Panc1 (cell line): ENCODE data around the gene MRPS18C. TPM values are rescaled to one million over a fixed set of nuclear protein-coding genes. Genes with fewer than 3 reads are reported as not detected.
"Not testable (repeated sequence)": the region's sequence is repeated elsewhere in the genome, so short reads cannot be mapped to it uniquely, and the experiment has no call there.

Source experiments
- ATAC-seq: fragments of 200-7000 bp; cut with Tn5 transposase; 2 replicates; pipeline ENCODE4 v1.9.1; 2020; ENCODE audit warnings: mild to moderate bottlenecking, moderate library complexity
- BruUV-seq: library from RNA; stranded (reverse); fragments of 400-500 nt; replicated peaks from 2 replicates; lab custom pipeline; 2021; lab: Mats Ljungman, UMichigan
- CTCF ChIA-PET: fragments of 300-600 bp; sonication (Branson Sonifier 250); formaldehyde crosslinking; loops from one replicate; lab custom pipeline; 2022; ENCODE audit warnings: antibody characterized with exemption; lab: Charles Lee
- POLR2A ChIA-PET: fragments of 300-600 bp; sonication (Branson Sonifier 250); formaldehyde crosslinking; loops from one replicate; lab custom pipeline; 2022; ENCODE audit warnings: antibody characterized with exemption; lab: Charles Lee
- DNase-seq: peaks from one replicate; pipeline ENCODE4 v3.0.0-alpha.2; 2010; ENCODE audit warnings: low read depth, low spot score
- H3K27ac ChIP-seq: 2 replicates; pipeline ENCODE4 v1.5.1; 2011; ENCODE audit warnings: mild to moderate bottlenecking, low read length, inconsistent platforms
- H3K27me3 ChIP-seq: fragments of 200-500 bp; sonication (Bioruptor generic); 2 replicates; pipeline ENCODE4 v1.6.0; 2014; ENCODE audit warnings: low read length, inconsistent platforms; ENCODE audit not compliant: control insufficient read depth, insufficient read depth
- H3K36me3 ChIP-seq: fragments of 200-500 bp; sonication (Bioruptor generic); 2 replicates; pipeline ENCODE4 v1.5.1; 2014; ENCODE audit warnings: inconsistent platforms, mild to moderate bottlenecking, low read length, moderate library complexity; ENCODE audit not compliant: control insufficient read depth, insufficient read depth
- H3K4me1 ChIP-seq: 2 replicates; pipeline ENCODE4 v1.5.1; 2011; ENCODE audit warnings: inconsistent platforms, mild to moderate bottlenecking, low read length, moderate library complexity; ENCODE audit not compliant: control insufficient read depth, insufficient read depth
- H3K4me3 ChIP-seq, 2 experiments: 2 replicates each; pipeline ENCODE4 v1.5.1; 2011 to 2012; ENCODE audit warnings: low read depth in 2 of 2, low read length in 2 of 2, mild to moderate bottlenecking in 2 of 2, inconsistent platforms in 1 of 2, moderate library complexity in 1 of 2
- H3K9me3 ChIP-seq: fragments of 200-500 bp; sonication (Bioruptor generic); 2 replicates; pipeline ENCODE4 v1.5.1; 2014; ENCODE audit warnings: low read depth, mild to moderate bottlenecking, inconsistent platforms, low read length, moderate library complexity; ENCODE audit not compliant: control insufficient read depth, insufficient read depth
- CTCF ChIP-seq: fragments of 450-650 bp; IDR thresholded peaks from 2 replicates; pipeline ENCODE4 v1.5.1; 2017; ENCODE audit warnings: mild to moderate bottlenecking
- POLR2AphosphoS5 ChIP-seq: IDR thresholded peaks from 2 replicates; pipeline ENCODE4 v1.6.1; 2012; ENCODE audit warnings: mild to moderate bottlenecking, low read depth, low read length, moderate library complexity
- REST ChIP-seq, 2 experiments: IDR thresholded peaks; 2 replicates each; pipeline ENCODE4 v1.6.1; 2011 to 2012; ENCODE audit warnings: low read depth in 2 of 2, control low read depth in 1 of 2, low read length in 1 of 2, mild to moderate bottlenecking in 1 of 2, moderate library complexity in 1 of 2; ENCODE audit not compliant: insufficient read depth in 1 of 2
- SIN3A ChIP-seq: IDR thresholded peaks from 2 replicates; pipeline ENCODE4 v1.6.1; 2012; ENCODE audit warnings: low read depth, mild to moderate bottlenecking, low read length, moderate library complexity, borderline replicate concordance; ENCODE audit not compliant: insufficient read depth
- TCF7L2 ChIP-seq: IDR thresholded peaks from 2 replicates; pipeline ENCODE4 v1.6.1; 2011; ENCODE audit warnings: mild to moderate bottlenecking, low read depth, low read length, inconsistent platforms
- in situ Hi-C: cut with HindIII; loops from 2 replicates; pipeline ENCODE4 v1.10.0; 2016; ENCODE audit warnings: low sequenced_read_pairs, low pct_unique_long_range_greater_than_20kb
- intact Hi-C: fragments of 100-400 bp; cut with micrococcal nuclease; formaldehyde crosslinking; loops from one replicate; pipeline ENCODE4 v1.10.0; 2022; ENCODE audit not compliant: unreplicated experiment
- total RNA-seq: library from RNA; stranded (reverse); gene quantifications from one replicate; pipeline ENCODE4 v1.2.1, GENCODE V29; 2021; ENCODE audit not compliant: unreplicated experiment

MRPS18C gene
- total RNA-seq, 1 experiment from 2014 or later, result 50.8 TPM

GRCh38 chr4:83489711-83490326, 34.0 kb downstream of the MRPS18C start:
- ChIA-PET POLR2A (interaction anchor here (0.6 kb wide), 2 partner anchors 131 to 1209 kb away, joined by 3 read pairs; no protein-coding TSS in a partner anchor), CTCF (no interaction called here)
- intact Hi-C loops, result loop anchor here (2.0 kb wide), 1 partner anchor 151 kb away; no protein-coding TSS in a partner anchor
- DNase-seq (no peak), ATAC-seq (no peak)
- H3K4me3 ChIP-seq, result no peak overlapping the region
- H3K4me1 ChIP-seq, result peaks cover 5% of the 10 kb centered on the region; the same call in 1 of the 2 replicates
- no peak overlapping the region for H3K27ac ChIP-seq
- no peaks in the 10 kb centered on the region for H3K27me3 ChIP-seq
- no TSS peak for BruUV-seq
- H3K36me3 ChIP-seq, result no peaks in the 10 kb centered on the region
- in situ Hi-C loops, result no loop called here
- no peaks in the 10 kb centered on the region for H3K9me3 ChIP-seq
- TF ChIP-seq TCF7L2 (no peak), REST (IDR thresholded peaks at IDR 0.05; ENCODE audit: insufficient read depth in 1 of 2, low read depth in 2 of 2, low read length in 1 of 2) (no peak), SIN3A (no peak), CTCF (no peak), POLR2AphosphoS5 (no peak)

GRCh38 chr4:83490876-83491450, 35.1 kb downstream of the MRPS18C start:
- ChIA-PET CTCF (interaction anchor here (0.6 kb wide), 1 partner anchor 60 kb away, joined by 4 read pairs; no protein-coding TSS in a partner anchor), POLR2A (no interaction called here)
- intact Hi-C loops, result loop anchor here (2.0 kb wide), 1 partner anchor 150 kb away; no protein-coding TSS in a partner anchor
- TF ChIP-seq REST (IDR thresholded peaks at IDR 0.05; ENCODE audit: insufficient read depth in 1 of 2, low read depth in 2 of 2, low read length in 1 of 2) (no peak), TCF7L2 (no peak), POLR2AphosphoS5 (no peak), CTCF (peak; percentile 85; the same call in 1 of the 2 replicates)
- no TSS peak for BruUV-seq
- DNase-seq, result peak; percentile 38
- H3K27ac ChIP-seq, result no peak overlapping the region
- in situ Hi-C loops, result no loop called here
- H3K36me3 ChIP-seq, result no peaks in the 10 kb centered on the region
- H3K4me1 ChIP-seq, result no peaks in the 10 kb centered on the region
- H3K4me3 ChIP-seq, result no peak overlapping the region
- H3K9me3 ChIP-seq, result no peaks in the 10 kb centered on the region
- ATAC-seq, result peak; percentile 74; the same call in 1 of the 2 replicates
- no peaks in the 10 kb centered on the region for H3K27me3 ChIP-seq

- H3K9me3 ChIP-seq, POLR2A ChIA-PET, H3K4me3 ChIP-seq, CTCF ChIA-PET, H3K4me1 ChIP-seq, intact Hi-C loops, in situ Hi-C loops, DNase-seq, ATAC-seq, H3K27ac ChIP-seq, BruUV-seq, H3K36me3 ChIP-seq, H3K27me3 ChIP-seq: not testable (repeated sequence)
Observed at GRCh38 chr4:83496085-83496917, 40.4 kb downstream of the MRPS18C start.
